Upper lobe of left lung (tissue), 6 donors: Measurements from ENCODE around the gene PKLR. TPM values are rescaled to one million over a fixed set of nuclear protein-coding genes. Genes with fewer than 3 reads are reported as not detected.

Experiments used
- ATAC-seq, 2 donors: fragments of 200-7000 bp; cut with Tn5 transposase; one replicate each; pipeline ENCODE4 v1.9.1; 2022; ENCODE audit warnings: mild to moderate bottlenecking in 2 of 2, moderate library complexity in 2 of 2; ENCODE audit not compliant: low FRiP score in 2 of 2
- DNase-seq, 2 donors: peaks; one replicate each; pipeline ENCODE4 v3.0.0-alpha.2; 2019 to 2020
- H3K27ac ChIP-seq, 4 donors: fragments of 200-600 bp; sonication (generic); one replicate each; pipeline ENCODE4 v1.5.1; 2016 to 2019
- H3K27me3 ChIP-seq, 4 donors: fragments of 200-600 bp; sonication (generic); one replicate each; pipeline ENCODE4 v1.5.1; 2017 to 2019
- H3K36me3 ChIP-seq, 4 donors: fragments of 200-600 bp; sonication (generic); one replicate each; pipeline ENCODE4 v1.5.1; 2016 to 2019
- H3K4me1 ChIP-seq, 4 donors: fragments of 200-600 bp; sonication (generic); one replicate each; pipeline ENCODE4 v1.5.1; 2018 to 2019
- H3K4me3 ChIP-seq, 4 donors: fragments of 200-600 bp; sonication (generic); one replicate each; pipeline ENCODE4 v1.5.1; 2017 to 2019; ENCODE audit warnings: mild to moderate bottlenecking in 2 of 4, moderate library complexity in 1 of 4
- H3K9me3 ChIP-seq, 4 donors: fragments of 200-600 bp; sonication (generic); one replicate each; pipeline ENCODE4 v1.5.1; 2018 to 2019
- CTCF ChIP-seq, 6 experiments: fragments of 450-650 bp in 4 of 6; fragments of 200-600 bp in 2 of 6; sonication (generic) in 2 of 6; IDR thresholded peaks; one replicate each; pipeline ENCODE4 v1.5.1; 2016 to 2019; ENCODE audit warnings: antibody characterized with exemption in 6 of 6
- EP300 ChIP-seq, 4 donors: sonication (generic); formaldehyde crosslinking; IDR thresholded peaks; one replicate each; pipeline ENCODE4 v1.5.1; 2017; ENCODE audit warnings: antibody characterized with exemption in 4 of 4, control low read depth in 2 of 4
- POLR2A ChIP-seq, 4 donors: fragments of 450-650 bp; IDR thresholded peaks; one replicate each; pipeline ENCODE4 v1.5.1; 2016 to 2017; ENCODE audit warnings: antibody characterized with exemption in 4 of 4, mild to moderate bottlenecking in 2 of 4
- POLR2AphosphoS5 ChIP-seq, 2 donors: sonication (generic); formaldehyde crosslinking; IDR thresholded peaks; one replicate each; pipeline ENCODE4 v1.5.1; 2017; ENCODE audit warnings: antibody characterized with exemption in 2 of 2
- WGBS, 2 donors: methylation state at CpG; one replicate each; pipeline ENCODE4 v1.1.5; 2017 to 2018; 5-methylcytosine and 5-hydroxymethylcytosine counted together
- total RNA-seq, 6 donors: library from RNA; depleted of rRNA in 4 of 6; stranded (reverse); fragments of >200 nt in 4 of 6; gene quantifications; one replicate each; pipeline versions ENCODE4 v1.1.0 to v1.2.1, GENCODE V29; 2016 to 2021
- donor health status: DM: no; HTN: no; CAD: no; lungs with moderate emphysema.
- donor health status: DM: no; HTN: yes; CAD: no; lungs with severe emphysema.

The PKLR gene
- total RNA-seq, 6 donors from 2014 or later: 0.14 to 0.17 TPM; not detected in 4

- H3K9me3 ChIP-seq: no peaks in the 10 kb centered on the region
- no peak for DNase-seq
- H3K27ac ChIP-seq: peak overlapping the region in 3 of 4 donors; percentile 95 to 97 (median 96)
- H3K27me3 ChIP-seq: no peaks in the 10 kb centered on the region
- TF ChIP-seq POLR2A (IDR thresholded peaks at IDR 0.05) (no peak), CTCF (IDR thresholded peaks at IDR 0.05) (no peak), POLR2AphosphoS5 (IDR thresholded peaks at IDR 0.05) (no peak), EP300 (IDR thresholded peaks at IDR 0.05) (no peak)
- peaks cover 0 to 22% (median 6%) of the 10 kb centered on the region in 4 donors for H3K36me3 ChIP-seq
- peak overlapping the region in 2 of 4 donors; percentile 61 to 78 for H3K4me3 ChIP-seq
- 62 to 66% methylated on average over 5 of the region's 5 CpGs for WGBS, 2 donors
- peaks cover 29 to 39% (median 33%) of the 10 kb centered on the region in 4 donors for H3K4me1 ChIP-seq
- ATAC-seq: no peak
Measured at GRCh38 chr1:155253797-155254196, 47.4 kb downstream of the PKLR start.

GRCh38 chr1:155253208-155253607, 48.0 kb downstream of the PKLR start:
- DNase-seq (no peak), ATAC-seq (no peak)
- Histone ChIP-seq H3K36me3 (peaks cover 0 to 19% (median 3%) of the 10 kb centered on the region in 4 donors), H3K9me3 (no peaks in the 10 kb centered on the region), H3K4me3 (no peak overlapping the region), H3K27me3 (no peaks in the 10 kb centered on the region), H3K4me1 (peaks cover 29 to 39% (median 33%) of the 10 kb centered on the region in 4 donors), H3K27ac (no peak overlapping the region)
- TF ChIP-seq EP300 (IDR thresholded peaks at IDR 0.05) (no peak), POLR2AphosphoS5 (IDR thresholded peaks at IDR 0.05) (no peak), CTCF (IDR thresholded peaks at IDR 0.05) (no peak), POLR2A (IDR thresholded peaks at IDR 0.05) (no peak)
- WGBS, 2 donors: 85 to 91% methylated on average over 5 of the region's 5 CpGs

DNA sequence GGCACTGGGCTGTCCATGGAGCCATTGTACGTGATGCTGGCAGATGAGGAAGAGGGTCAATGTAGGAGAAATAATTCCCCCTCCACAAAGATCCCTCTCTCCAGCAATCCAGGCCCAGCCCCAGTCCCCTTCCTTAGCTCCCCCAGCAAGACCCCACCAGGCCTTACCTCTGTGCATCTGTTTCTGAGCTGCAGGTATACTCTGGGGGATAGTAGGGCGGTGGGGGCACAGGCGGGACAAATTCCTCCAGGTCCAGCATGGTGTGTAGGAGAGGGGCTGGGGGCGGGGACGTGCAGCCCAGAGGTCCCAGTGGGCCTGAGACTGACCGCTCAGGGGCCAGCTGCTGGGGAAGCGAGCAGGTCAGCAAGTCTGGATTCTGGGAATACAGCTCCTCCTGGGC, 49.7 kb downstream of the PKLR start:
- no peak for DNase-seq
- H3K27me3 ChIP-seq: no peaks in the 10 kb centered on the region
- peaks cover 29 to 39% (median 33%) of the 10 kb centered on the region in 4 donors for H3K4me1 ChIP-seq
- peaks cover 0 to 17% (median 13%) of the 10 kb centered on the region in 4 donors for H3K36me3 ChIP-seq
- TF ChIP-seq CTCF (IDR thresholded peaks at IDR 0.05) (no peak), POLR2AphosphoS5 (IDR thresholded peaks at IDR 0.05) (no peak), EP300 (IDR thresholded peaks at IDR 0.05) (no peak), POLR2A (IDR thresholded peaks at IDR 0.05) (no peak)
- WGBS, 2 donors: 92 to 95% methylated on average over 6 of the region's 7 CpGs
- no peak overlapping the region for H3K4me3 ChIP-seq
- H3K9me3 ChIP-seq: no peaks in the 10 kb centered on the region
- no peak overlapping the region for H3K27ac ChIP-seq
- no peak for ATAC-seq

- Histone ChIP-seq H3K4me1 (peaks cover 23 to 33% (median 27%) of the 10 kb centered on the region in 4 donors), H3K36me3 (peaks cover 0 to 17% (median 13%) of the 10 kb centered on the region in 4 donors), H3K27me3 (no peaks in the 10 kb centered on the region), H3K9me3 (no peaks in the 10 kb centered on the region), H3K27ac (peak overlapping the region; percentile 37 to 84 (median 50)), H3K4me3 (peak overlapping the region in 3 of 4 donors; percentile 8 to 43 (median 36))
- ATAC-seq (peak; percentile 93 to 96), DNase-seq (peak; percentile 96 to 97)
- 33 to 48% methylated on average over 8 of the region's 23 CpGs for WGBS, 2 donors
- TF ChIP-seq POLR2AphosphoS5 (IDR thresholded peaks at IDR 0.05): peak; percentile 14 to 32
- TF ChIP-seq EP300 (IDR thresholded peaks at IDR 0.05): no peak
- no peak for TF ChIP-seq POLR2A (IDR thresholded peaks at IDR 0.05)
- TF ChIP-seq CTCF (IDR thresholded peaks at IDR 0.05): peak; percentile 98 to 100 (median 99)
Measured at GRCh38 chr1:155250633-155251449, 50.4 kb downstream of the PKLR start.
